Measurements from ENCODE around the gene C14orf132. TPM values are rescaled to one million over a fixed set of nuclear protein-coding genes. Genes with fewer than 3 reads are reported as not detected.

The C14orf132 gene
- total and polyA plus RNA-seq, 4 experiments from 2014 or later, result 1.2 to 20.6 (median 9.7) TPM

DNA sequence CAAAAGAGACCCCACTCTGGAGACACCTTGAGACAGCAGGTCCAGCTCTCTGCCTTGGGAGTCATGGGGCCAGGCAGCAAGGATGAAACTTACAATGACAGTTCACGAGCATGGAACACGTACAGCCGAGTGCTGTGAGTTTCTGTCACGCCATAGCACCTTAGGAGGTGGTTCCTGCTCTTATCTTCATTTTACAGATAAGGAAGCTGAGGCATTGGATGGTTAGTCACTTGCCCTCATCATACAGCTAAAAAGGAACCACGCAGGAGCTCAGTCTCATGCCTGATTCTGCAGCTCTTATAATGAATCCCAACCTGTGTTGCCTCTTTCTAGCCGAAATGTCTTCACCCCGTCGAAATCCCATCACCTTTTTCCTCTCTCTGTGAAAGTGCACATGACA is 39.9 kb downstream of the C14orf132 start:
- Histone ChIP-seq H3K27ac (ENCODE audit: low read depth, low read length) (no peak overlapping the region), H3K36me3 (ENCODE audit: insufficient read depth, low read length) (no peaks in the 10 kb centered on the region), H3K9me3 (ENCODE audit: control insufficient read depth in 1 of 2, low read length in 2 of 2) (no peaks in the 10 kb centered on the region), H3K4me1 (ENCODE audit: insufficient read depth, low read length) (no peaks in the 10 kb centered on the region), H3K4me3 (ENCODE audit: low read length in 2 of 2) (no peak overlapping the region), H3K27me3 (ENCODE audit: insufficient read depth, low read length) (no peaks in the 10 kb centered on the region)
- Mint-ChIP-seq H3K36me3 (no peaks in the 10 kb centered on the region), H3K4me1 (no peaks in the 10 kb centered on the region), H3K27me3 (peaks cover 6 to 14% of the 10 kb centered on the region in 2 donors), H3K9me3 (peaks cover 0 to 8% (median 1%) of the 10 kb centered on the region in 8 donors), H3K4me3 (no peak overlapping the region), H3K27ac (no peak overlapping the region)
- intact Hi-C loops (cut with micrococcal nuclease), result no loop called here
- no peak for DNase-seq
- POLR2A ChIA-PET (ENCODE audit: partially characterized antibody), result no interaction called here
- CTCF ChIA-PET (ENCODE audit: partially characterized antibody), result no interaction called here

DNA sequence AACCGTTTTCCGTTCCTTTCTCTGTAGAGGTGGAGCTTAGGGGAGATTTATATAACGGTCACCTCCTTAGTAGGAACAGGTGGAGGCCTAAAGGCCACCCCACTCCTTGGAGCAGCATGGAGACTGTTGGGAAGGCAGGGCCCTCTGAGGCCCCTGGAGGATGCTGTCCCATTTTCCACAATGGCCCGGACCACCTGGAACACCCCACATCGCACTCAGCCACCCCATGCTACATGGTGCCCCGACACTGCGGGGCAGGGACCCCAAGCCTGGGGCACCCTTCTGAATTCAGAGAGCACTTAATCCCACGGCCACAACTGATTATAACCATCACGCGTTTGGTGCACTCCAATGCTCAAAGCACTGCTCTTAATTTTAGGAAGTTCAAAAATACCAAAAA is 41.4 kb downstream of the C14orf132 start:
- no peak overlapping the region for H3K27ac ChIP-seq (ENCODE audit: low read depth, low read length)
- Mint-ChIP-seq H3K4me3 (no peak overlapping the region), H3K27ac (no peak overlapping the region), H3K4me1 (no peaks in the 10 kb centered on the region), H3K27me3 (peaks cover 4 to 12% of the 10 kb centered on the region in 2 donors), H3K9me3 (peaks cover 0 to 8% (median 1%) of the 10 kb centered on the region in 8 donors), H3K36me3 (no peaks in the 10 kb centered on the region)
- no peak for DNase-seq
- POLR2A ChIA-PET (ENCODE audit: partially characterized antibody), result no interaction called here
- CTCF ChIA-PET (ENCODE audit: partially characterized antibody), result no interaction called here
- H3K36me3 ChIP-seq (ENCODE audit: insufficient read depth, low read length), result no peaks in the 10 kb centered on the region
- no peaks in the 10 kb centered on the region for H3K27me3 ChIP-seq (ENCODE audit: insufficient read depth, low read length)
- no peaks in the 10 kb centered on the region for H3K4me1 ChIP-seq (ENCODE audit: insufficient read depth, low read length)
- intact Hi-C loops (cut with micrococcal nuclease), result no loop called here
- H3K9me3 ChIP-seq (ENCODE audit: control insufficient read depth in 1 of 2, low read length in 2 of 2), result no peaks in the 10 kb centered on the region
- no peak overlapping the region for H3K4me3 ChIP-seq (ENCODE audit: low read length in 2 of 2)

DNA sequence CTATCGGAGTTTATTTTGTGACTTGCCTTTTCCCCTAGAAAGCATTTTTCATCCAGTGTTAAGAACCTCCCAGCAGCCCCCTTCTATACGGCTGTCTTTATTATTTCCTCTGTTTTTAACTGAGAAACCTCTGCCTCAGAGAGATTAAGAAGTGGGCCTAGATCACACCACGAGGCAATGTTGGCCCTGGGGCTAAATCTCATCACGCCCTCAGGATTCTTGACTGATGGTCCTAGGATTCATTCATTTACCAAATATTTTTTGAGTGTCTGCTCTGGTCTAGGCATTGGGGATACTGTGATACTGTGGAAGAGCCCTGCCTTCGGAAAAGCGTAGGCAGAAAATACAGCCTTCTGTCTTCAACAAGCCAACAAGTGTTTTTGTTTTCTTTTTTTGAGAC is 42.1 kb downstream of the C14orf132 start:
- Histone ChIP-seq H3K4me3 (ENCODE audit: low read length in 2 of 2) (no peak overlapping the region), H3K9me3 (ENCODE audit: control insufficient read depth in 1 of 2, low read length in 2 of 2) (no peaks in the 10 kb centered on the region), H3K36me3 (ENCODE audit: insufficient read depth, low read length) (no peaks in the 10 kb centered on the region), H3K27ac (ENCODE audit: low read depth, low read length) (no peak overlapping the region), H3K27me3 (ENCODE audit: insufficient read depth, low read length) (no peaks in the 10 kb centered on the region), H3K4me1 (ENCODE audit: insufficient read depth, low read length) (no peaks in the 10 kb centered on the region)
- POLR2A ChIA-PET (ENCODE audit: partially characterized antibody), result no interaction called here
- Mint-ChIP-seq H3K4me3 (no peak overlapping the region), H3K36me3 (no peaks in the 10 kb centered on the region), H3K4me1 (no peaks in the 10 kb centered on the region), H3K27ac (no peak overlapping the region), H3K27me3 (peaks cover 6 to 12% of the 10 kb centered on the region in 2 donors), H3K9me3 (peaks cover 0 to 8% (median 1%) of the 10 kb centered on the region in 8 donors)
- CTCF ChIA-PET (ENCODE audit: partially characterized antibody), result no interaction called here
- intact Hi-C loops (cut with micrococcal nuclease), result no loop called here
- no peak for DNase-seq

DNA sequence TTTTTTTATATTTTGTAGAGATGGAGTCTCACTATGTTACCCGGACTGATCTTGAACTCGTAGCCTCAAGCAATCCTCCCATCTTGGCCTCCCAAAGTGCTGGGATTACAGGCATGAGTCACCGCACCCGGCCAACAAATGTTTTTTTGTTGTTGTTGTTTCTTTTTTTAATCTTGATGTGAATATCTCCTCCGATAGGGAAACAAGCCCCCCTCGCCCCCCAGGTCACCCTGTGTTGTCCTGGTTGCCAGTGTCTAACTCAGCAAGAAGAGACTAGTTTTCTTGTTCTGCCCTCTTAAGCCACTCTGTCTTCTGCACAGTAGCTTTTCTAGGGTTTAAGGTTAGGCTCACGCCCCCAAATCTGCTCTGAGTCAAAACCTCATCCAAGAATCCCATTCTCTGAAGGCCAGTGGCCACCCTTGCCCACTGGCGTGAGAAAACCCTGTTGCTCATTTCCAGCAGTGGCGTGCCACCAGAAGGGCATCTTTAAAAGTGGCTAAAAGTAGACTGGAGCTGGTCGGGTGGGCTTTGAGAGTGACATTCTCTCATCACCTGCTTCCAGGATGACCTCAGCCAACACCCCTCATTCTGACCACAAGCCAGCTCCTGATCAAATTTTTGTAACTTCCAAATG is 42.7 kb downstream of the C14orf132 start:
- ChIA-PET POLR2A (ENCODE audit: partially characterized antibody) (no interaction called here), CTCF (ENCODE audit: partially characterized antibody) (interaction anchor here (1.6 kb wide), 1 partner anchor 12 kb away, joined by 3 read pairs; no protein-coding TSS in a partner anchor)
- Mint-ChIP-seq H3K4me1 (no peaks in the 10 kb centered on the region), H3K9me3 (peaks cover 0 to 8% (median 1%) of the 10 kb centered on the region in 8 donors), H3K4me3 (no peak overlapping the region), H3K27ac (no peak overlapping the region), H3K27me3 (peaks cover 6 to 10% of the 10 kb centered on the region in 2 donors), H3K36me3 (no peaks in the 10 kb centered on the region)
- Histone ChIP-seq H3K4me1 (ENCODE audit: insufficient read depth, low read length) (no peaks in the 10 kb centered on the region), H3K36me3 (ENCODE audit: insufficient read depth, low read length) (no peaks in the 10 kb centered on the region), H3K4me3 (ENCODE audit: low read length in 2 of 2) (no peak overlapping the region), H3K27ac (ENCODE audit: low read depth, low read length) (no peak overlapping the region), H3K9me3 (ENCODE audit: control insufficient read depth in 1 of 2, low read length in 2 of 2) (no peaks in the 10 kb centered on the region), H3K27me3 (ENCODE audit: insufficient read depth, low read length) (no peaks in the 10 kb centered on the region)
- intact Hi-C loops (cut with micrococcal nuclease), result no loop called here
- no peak for DNase-seq

DNA sequence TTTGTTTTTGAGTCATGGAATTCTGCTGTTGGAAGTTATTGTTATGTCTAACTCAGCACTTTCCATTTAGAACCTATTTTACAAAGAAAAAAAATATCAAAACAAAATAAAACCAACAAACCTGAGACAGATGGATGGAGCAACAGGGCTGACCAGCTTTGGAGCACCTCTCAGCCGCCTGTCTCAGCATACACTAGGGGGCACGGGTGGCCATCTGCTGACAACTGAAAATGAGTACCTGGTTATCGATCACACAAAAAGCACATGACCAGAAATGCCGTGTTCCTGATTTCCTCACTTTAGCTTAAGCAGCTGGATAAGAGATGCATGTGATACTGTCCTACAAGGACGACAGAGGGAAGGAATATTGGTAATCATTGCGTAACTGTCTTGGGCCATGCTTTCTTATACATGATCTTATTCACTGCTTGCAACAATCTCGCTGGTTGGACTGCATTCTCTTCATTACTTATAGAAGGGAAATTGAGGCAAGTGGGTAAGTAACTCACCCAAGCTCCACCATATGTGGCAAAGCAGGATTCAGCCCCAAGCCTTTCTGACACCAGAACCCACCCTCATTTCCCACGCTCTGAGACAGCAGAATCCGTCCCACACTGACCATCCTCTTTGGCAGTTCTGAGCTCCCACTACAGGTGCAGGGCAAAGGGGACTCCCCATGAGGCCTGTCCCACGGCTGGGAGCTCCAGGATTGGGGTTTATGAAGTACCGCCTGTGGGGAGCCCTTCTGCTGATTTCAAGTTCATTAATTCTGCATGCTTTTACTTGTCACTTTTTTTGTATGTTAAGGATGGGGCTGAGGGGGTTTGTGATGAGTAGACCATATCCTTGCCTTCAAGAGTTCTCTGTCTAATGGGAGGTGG is 43.5 kb downstream of the C14orf132 start:
- no peak overlapping the region for H3K27ac Mint-ChIP-seq
- Histone ChIP-seq H3K9me3 (ENCODE audit: control insufficient read depth in 1 of 2, low read length in 2 of 2) (no peaks in the 10 kb centered on the region), H3K27me3 (ENCODE audit: insufficient read depth, low read length) (no peaks in the 10 kb centered on the region), H3K4me1 (ENCODE audit: insufficient read depth, low read length) (no peaks in the 10 kb centered on the region), H3K27ac (ENCODE audit: low read depth, low read length) (no peak overlapping the region), H3K36me3 (ENCODE audit: insufficient read depth, low read length) (no peaks in the 10 kb centered on the region), H3K4me3 (ENCODE audit: low read length in 2 of 2) (no peak overlapping the region)
- H3K36me3 Mint-ChIP-seq, result no peaks in the 10 kb centered on the region
- no peak overlapping the region for H3K4me3 Mint-ChIP-seq
- no peaks in the 10 kb centered on the region for H3K4me1 Mint-ChIP-seq
- H3K27me3 Mint-ChIP-seq, result peaks cover 6% of the 10 kb centered on the region in 2 donors
- ChIA-PET CTCF (ENCODE audit: partially characterized antibody) (interaction anchor here (1.6 kb wide), 1 partner anchor 11 kb away, joined by 3 read pairs; no protein-coding TSS in a partner anchor), POLR2A (ENCODE audit: partially characterized antibody) (no interaction called here)
- DNase-seq, result no peak
- intact Hi-C loops (cut with micrococcal nuclease), result no loop called here
- H3K9me3 Mint-ChIP-seq, result peaks cover 0 to 8% (median 1%) of the 10 kb centered on the region in 8 donors

DNA sequence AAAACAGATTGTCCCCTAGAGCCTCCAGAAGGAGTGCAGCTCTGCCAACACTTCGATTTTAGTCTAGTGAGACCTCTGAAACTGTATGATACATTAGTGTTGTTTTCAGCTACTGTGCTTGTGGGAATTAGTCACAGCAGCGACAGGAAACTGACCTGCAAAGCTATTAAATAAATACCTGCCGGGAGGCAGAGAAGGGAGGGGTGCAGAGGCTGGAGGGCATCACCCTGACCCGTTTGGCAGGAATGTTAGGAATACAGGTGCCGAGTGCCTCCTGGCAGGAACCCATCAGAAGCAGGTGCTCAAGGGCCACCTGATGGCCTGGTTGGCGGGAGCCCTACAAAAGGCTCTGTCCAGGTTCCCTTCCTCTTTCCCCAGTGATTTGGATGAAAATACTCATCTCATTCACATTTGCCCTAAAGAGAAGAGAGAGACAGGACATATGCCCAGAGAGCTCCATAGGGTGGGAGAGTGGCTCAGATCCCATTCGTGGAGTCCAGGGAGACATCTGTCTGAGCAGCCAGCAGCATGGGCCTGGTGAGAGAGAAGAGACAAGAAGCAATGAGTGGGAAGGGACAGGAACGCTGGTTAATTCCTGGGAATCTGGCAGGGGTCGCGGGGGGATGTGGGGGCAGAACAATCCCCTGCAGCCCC is 44.6 kb downstream of the C14orf132 start:
- Histone ChIP-seq H3K9me3 (ENCODE audit: control insufficient read depth in 1 of 2, low read length in 2 of 2) (no peaks in the 10 kb centered on the region), H3K27ac (ENCODE audit: low read depth, low read length) (no peak overlapping the region), H3K4me3 (ENCODE audit: low read length in 2 of 2) (no peak overlapping the region), H3K36me3 (ENCODE audit: insufficient read depth, low read length) (no peaks in the 10 kb centered on the region), H3K4me1 (ENCODE audit: insufficient read depth, low read length) (no peaks in the 10 kb centered on the region), H3K27me3 (ENCODE audit: insufficient read depth, low read length) (no peaks in the 10 kb centered on the region)
- Mint-ChIP-seq H3K27ac (peak overlapping the region in 1 of 7 donors; percentile 77), H3K9me3 (peaks cover 0 to 8% (median 1%) of the 10 kb centered on the region in 8 donors), H3K36me3 (peaks cover 0 to 2% of the 10 kb centered on the region in 2 donors), H3K27me3 (peaks cover 6% of the 10 kb centered on the region in 2 donors), H3K4me1 (no peaks in the 10 kb centered on the region), H3K4me3 (no peak overlapping the region)
- DNase-seq, result no peak
- intact Hi-C loops (cut with micrococcal nuclease), result no loop called here
- ChIA-PET POLR2A (ENCODE audit: partially characterized antibody) (no interaction called here), CTCF (ENCODE audit: partially characterized antibody) (interaction anchor here (1.6 kb wide), 1 partner anchor 10 kb away, joined by 3 read pairs; no protein-coding TSS in a partner anchor)

DNA sequence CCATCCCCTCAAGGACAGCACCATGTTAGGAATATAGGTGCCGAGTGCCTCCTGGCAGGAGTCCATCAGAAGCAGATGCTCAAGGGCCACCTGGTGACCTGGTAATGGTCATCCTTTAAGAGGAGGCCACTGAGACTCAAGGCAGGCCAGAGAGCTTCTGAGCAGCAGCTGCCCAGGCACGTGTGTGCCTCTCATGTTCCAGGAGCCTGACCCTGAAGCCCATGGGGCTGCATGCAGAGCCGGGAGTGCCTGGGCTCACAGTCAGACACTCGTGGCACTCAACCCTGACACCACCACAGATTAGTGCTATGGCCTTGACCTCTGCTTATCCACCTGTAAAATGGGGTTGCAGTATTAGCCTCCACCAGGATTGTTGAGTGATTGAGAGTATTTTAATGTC is 45.6 kb downstream of the C14orf132 start:
- Mint-ChIP-seq H3K27ac (no peak overlapping the region), H3K36me3 (peaks cover 0 to 2% of the 10 kb centered on the region in 2 donors), H3K9me3 (peaks cover 0 to 8% (median 1%) of the 10 kb centered on the region in 8 donors), H3K4me1 (no peaks in the 10 kb centered on the region), H3K27me3 (peaks cover 6% of the 10 kb centered on the region in 2 donors), H3K4me3 (no peak overlapping the region)
- ChIA-PET POLR2A (ENCODE audit: partially characterized antibody) (no interaction called here), CTCF (ENCODE audit: partially characterized antibody) (no interaction called here)
- DNase-seq, result no peak
- H3K4me3 ChIP-seq (ENCODE audit: low read length in 2 of 2), result no peak overlapping the region
- no peaks in the 10 kb centered on the region for H3K36me3 ChIP-seq (ENCODE audit: insufficient read depth, low read length)
- no peaks in the 10 kb centered on the region for H3K27me3 ChIP-seq (ENCODE audit: insufficient read depth, low read length)
- H3K27ac ChIP-seq (ENCODE audit: low read depth, low read length), result no peak overlapping the region
- H3K4me1 ChIP-seq (ENCODE audit: insufficient read depth, low read length), result no peaks in the 10 kb centered on the region
- H3K9me3 ChIP-seq (ENCODE audit: control insufficient read depth in 1 of 2, low read length in 2 of 2), result no peaks in the 10 kb centered on the region
- intact Hi-C loops (cut with micrococcal nuclease), result no loop called here

All from CD4-positive, alpha-beta memory T cell (primary cell).